IPS DF 4.7 (cell line): ENCODE measurements around the gene TCIRG1.
A peak's percentile ranks its signal among the peaks of the same experiment; 100 is the strongest.

Source experiments
- DNase-seq: peaks from one replicate; pipeline ENCODE4 v3.0.0-alpha.2; 2013; ENCODE audit warnings: low spot score; ENCODE audit errors: extremely low read depth

The TCIRG1 gene

DNA sequence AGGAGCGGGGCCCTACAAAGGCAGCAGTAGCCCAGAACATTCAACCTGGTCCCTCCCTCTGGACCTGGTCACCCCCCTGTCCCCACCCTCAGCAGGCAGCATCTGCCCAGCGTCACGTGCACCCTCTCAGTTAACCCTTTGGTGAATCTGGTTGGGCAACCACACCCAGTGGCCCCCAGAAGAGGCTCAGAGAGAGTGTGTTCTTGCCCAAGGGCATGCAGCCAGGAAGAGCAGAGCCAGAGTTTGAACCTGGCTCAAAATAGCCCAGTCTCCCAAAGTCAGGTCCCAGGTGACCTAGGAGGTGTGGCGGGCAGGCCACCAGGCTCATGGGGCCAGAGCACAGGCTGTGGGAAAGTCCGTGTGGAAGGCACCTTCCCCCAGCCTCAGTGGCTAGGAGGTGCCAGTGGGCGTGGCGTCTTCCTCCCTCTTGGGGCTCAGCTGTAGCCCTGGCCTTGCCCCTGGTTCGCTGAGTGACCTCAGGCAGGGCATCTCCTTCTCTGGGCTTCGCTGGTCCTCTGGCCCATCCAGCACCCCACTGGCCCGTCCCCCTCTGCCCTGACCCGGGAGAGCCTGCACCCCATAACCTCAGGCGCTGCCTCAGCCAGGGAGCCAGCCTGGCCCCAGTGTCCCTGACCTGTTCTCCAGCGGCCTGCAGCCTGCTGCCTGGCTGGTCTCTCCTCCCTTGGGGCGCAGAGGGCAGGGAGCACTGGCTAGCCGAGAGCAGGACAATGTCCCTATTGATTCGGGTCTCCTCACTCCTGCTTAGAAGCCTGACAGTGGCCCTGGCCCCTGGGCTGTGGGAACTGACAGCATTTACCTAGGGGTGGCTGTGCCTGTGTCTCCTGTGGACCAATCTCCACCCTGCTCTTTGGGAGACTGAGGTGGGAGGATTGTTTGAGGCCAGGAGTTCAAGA, 21.7 kb upstream of the TCIRG1 start:
- no peak for DNase-seq

DNA sequence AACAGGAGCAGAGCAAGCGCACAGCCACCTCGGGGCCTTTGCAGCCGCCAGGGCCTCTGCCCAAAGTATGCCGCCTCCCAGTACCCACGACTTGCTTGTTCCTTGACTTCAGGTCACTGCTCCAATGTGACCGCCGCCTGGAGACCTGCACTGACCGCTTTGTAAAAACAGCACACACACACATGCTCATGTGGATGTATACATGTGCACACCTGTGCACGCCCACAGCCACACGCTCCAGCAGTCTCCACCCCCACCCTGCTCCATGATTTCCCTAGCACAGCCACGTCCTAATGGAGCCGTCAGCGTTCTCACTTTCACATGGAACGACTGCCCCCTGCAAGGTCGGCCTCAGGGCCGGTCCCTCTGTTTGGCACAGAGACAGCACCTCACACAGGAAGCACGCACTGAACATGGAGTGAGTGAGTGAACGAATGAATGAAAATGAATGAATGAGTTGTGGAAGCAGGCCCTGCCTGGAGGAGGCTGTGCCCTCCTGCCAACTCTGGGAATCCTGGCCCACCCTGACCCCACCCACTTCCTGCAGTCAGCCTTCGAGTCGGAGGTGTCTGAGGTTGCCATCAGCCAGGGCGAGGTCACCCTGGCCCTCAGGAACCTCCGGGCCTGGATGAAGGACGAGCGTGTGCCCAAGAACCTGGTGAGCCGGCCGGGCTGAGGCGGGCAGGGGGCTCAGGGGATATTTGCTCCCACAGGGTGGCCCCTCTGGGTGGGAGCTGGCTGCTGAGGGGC, 20.7 kb upstream of the TCIRG1 start:
- DNase-seq: no peak

DNA sequence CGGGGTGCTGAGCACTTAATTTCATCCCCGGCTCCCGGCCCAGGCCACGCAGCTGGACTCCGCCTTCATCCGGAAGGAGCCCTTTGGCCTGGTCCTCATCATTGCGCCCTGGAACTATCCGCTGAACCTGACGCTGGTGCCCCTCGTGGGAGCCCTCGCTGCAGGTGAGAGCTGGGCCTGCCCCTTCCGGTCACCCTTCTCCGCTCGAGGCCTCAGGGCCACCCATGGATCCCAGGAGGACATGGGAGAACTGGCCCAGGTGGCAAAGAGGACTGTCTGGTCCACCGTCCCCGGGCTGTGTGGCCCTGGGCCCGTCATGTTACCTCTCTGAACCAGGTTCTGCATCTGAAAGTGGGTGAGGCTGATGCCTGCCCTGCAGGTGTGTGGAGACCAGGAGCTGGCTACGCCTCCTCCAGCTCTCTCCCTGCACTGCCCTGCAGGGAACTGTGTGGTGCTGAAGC, 20.1 kb upstream of the TCIRG1 start:
- no peak for DNase-seq

DNA sequence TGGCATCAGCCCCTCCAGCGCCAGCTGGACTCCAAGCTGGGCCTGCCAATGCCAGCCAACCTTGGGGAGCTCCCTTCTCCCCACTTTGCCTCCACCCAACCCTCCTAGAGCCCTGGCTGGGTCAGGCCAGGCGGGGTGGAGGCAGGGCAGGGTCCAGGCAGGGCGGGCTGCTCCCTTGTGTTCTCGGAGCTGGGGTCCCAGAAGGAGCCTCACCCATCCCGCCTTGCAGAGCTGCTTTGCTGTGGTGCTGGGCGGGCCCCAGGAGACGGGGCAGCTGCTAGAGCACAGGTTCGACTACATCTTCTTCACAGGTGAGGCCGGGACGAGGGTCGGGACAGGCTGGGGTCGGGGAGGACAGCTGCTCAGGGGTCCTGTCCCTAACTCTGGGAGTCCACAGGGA, 19.3 kb upstream of the TCIRG1 start:
- DNase-seq: no peak

DNA sequence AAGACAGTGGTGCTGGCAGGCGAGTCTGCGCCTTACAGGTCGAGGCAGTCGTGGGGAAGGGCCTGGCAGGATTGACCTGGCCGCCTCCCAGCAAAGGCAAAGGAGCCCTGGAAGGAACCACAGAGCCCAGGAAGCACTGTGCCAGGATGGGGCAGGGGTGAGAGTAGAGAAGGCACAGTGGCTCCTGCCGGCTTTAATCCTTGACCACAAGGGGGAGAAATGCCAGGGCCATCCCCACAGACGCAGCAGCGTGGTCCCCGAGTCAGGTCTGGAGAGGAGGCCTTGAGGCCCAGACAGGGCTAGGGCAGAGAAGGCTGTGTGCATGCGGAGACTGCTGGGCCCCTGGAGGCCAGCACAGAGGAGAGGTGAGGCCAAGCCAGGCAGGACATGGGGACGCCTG, 18.2 kb upstream of the TCIRG1 start:
- no peak for DNase-seq

DNA sequence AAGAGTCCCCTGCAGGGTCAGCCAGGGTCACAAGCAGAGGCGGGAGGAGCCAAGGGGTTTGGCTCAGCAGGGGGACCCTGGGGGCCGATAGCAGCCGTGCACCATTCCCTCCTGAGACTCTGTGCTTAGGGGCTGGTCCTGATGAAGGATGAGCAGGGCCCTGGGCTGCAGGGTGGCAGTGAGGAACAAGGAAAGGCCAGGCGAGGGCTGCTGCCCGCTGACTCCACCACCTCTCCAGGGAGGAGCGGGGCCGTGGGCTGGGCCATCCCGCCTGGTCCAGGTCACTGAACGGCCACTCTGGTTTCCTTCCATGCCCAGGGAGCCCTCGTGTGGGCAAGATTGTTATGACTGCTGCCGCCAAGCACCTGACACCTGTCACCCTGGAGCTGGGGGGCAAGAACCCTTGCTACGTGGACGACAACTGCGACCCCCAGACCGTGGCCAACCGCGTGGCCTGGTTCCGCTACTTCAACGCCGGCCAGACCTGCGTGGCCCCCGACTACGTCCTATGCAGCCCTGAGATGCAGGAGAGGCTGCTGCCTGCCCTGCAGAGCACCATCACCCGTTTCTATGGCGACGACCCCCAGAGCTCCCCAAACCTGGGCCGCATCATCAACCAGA, 17.5 kb upstream of the TCIRG1 start:
- no peak for DNase-seq

DNA sequence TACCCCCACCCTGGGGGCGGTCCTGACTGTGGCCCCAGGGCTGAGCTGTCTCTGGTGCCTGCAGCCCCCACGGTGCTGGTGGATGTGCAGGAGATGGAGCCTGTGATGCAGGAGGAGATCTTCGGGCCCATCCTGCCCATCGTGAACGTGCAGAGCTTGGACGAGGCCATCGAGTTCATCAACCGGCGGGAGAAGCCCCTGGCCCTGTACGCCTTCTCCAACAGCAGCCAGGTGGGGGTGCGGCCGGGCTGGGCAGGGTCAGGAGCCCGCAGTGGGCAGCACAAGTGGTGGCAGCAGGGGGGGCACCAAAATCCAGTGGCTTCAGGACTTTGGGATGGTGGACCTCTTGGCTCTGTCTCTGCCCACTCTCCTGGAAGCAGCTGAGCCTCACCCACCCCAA, 16.3 kb upstream of the TCIRG1 start:
- DNase-seq: no peak

DNA sequence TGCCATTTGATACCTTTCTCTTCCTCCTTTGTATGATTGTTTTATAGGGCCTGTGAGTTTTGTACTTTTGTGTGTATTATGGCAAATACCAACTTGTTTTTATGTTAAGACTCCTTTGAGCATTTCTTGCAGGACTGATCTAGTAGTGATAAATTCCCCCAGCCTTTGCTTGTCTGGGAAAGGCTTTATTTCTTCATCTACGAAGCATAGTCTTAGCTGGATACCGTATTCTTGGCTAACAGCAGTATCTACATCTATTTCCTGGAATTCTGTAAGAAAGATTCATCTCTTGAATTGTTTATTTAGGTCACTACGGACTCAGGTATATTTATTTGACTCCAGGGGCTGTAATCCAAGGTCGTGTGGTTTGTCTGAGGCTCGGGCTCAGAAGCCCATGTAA, 14.3 kb upstream of the TCIRG1 start:
- DNase-seq: no peak

DNA sequence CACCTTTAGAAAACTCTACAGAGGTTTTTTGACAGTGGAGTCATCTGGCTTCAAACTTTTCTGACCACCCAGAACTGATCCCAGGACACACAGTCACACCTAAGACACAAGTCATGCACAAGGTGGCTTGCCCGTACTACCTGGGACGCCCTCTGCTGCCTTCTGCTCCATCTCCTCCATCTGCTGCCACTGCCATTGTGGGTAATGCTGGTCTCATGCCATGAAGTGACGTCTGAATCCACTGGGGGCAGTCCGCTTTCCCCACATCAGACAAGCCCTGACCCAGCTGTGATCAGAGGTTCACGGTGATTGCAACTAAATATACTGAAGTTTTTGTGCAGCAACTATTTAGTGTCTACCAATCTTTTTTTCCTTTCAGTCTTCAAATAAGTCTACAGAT, 13.8 kb upstream of the TCIRG1 start:
- no peak for DNase-seq

DNA sequence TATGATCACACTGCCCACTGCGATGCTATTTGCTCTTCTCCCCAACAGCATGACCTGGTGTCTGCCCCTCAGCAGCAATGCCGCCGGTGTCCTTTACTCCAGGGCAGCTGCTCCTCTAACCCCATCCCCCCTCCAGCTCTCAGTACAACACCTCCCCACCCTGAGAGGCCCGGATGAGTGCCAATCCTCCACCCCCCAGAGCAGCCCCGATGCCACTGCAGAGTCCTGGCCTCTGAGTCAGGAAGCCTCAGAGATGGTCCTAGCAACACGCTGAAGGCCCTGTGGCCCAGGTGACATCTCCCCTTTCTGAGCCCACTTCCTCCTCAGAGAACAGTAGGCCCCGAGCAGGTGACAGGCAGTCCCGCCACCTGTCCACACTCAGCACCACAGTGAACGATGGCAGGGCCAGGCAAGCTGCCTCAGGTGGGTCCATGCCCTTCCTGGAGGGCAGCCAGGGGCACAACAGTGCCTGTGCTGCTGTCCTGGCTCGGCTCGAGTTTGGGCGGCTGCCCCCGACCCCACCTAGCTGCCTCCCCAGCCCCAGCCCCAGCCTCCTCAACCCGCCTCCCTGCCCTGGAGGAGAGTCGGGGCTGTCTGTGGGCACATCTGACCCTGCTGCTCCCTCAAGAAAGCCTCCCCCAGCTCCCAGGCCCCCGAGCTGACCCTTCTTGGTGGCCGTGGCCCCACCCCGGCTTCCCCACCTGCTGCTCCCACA, 12.3 kb upstream of the TCIRG1 start:
- DNase-seq: no peak

DNA sequence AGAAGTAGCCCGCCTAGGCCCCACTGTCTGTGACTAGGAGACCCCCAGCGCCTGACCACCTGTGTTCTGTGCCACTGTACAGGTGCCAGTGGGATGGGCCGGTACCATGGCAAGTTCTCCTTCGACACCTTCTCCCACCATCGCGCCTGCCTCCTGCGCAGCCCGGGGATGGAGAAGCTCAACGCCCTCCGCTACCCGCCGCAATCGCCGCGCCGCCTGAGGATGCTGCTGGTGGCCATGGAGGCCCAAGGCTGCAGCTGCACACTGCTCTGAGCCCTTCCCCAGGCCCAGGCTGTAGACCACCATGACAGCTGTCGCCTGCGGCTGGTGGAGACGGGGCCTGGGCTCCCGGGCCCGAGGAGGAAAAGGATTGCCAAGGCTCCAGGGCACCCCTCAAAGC, 11.2 kb upstream of the TCIRG1 start:
- no peak for DNase-seq

DNA sequence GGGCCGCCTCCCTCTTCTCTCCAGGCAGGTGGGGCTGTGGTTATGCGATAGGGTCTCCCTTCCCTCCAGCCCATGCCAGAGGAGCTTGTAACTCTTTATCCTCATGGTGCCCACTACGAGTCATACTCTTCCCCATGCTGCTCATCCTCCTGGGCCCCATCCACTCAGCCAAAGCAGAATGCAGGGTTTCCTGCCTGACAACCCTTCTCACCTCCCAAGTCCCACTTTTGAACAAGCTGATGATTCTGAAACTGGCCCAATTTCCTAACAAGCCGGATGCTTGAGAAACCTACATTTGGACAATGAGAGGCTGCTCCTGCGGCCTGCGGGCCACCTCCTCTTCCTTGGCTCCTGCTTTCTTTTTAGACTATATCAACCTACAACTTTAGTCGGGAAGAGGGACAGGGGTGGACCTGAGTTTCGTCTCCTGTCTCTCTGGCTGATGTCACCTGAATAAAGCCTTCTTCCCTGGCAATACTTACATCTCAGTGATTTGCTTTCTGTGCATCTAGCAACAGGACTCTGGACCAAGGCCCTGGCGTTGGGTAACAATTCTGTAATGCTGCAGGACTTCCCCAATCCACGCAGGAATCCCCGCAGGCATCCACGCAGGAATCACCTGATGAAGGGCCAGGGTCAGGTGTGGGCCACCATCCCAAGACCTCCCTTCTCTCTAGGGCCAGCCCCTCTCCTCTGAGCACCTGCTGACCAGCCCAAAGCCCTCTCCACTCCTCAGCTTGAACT, 9.9 kb upstream of the TCIRG1 start:
- DNase-seq: no peak

DNA sequence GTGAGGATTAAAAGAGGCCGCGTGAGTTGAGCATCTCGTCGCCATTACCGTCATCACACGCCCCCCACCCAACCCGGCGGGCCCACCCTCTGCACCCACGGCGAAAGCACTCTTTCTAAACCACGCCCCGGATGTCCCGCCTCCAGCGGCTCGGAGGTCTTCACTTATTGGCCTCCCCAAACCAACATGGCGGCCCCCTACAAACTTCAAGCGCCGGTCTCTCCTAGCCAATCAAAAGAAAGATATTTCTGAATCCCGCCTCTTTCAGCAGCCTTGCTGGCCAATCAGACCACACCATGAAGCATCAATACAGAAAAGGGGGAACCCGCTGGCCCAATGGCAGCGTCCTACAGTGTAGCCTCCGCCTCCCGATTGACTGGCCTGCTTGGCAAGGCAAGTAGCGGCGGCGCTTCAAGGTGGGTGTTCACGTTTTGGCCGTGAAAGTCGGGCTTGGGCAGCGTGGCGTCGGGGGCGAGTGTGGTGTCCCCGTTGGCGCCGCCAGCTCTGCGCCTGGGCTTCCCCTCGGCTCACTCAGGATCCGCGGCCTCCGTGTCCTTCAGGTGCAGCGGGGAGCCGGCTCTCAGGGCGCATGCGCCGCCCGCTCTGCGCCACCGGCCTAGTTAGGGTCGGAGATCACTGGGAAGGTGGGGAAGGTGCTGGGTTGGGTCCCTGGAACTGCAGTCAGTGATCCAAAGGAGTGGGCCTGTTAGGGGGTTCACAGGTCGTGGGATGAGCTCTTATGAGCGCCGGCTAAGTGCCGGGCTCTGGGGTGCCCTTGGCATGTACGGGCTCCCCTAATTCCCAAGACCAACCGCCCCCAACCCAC, 8.3 kb upstream of the TCIRG1 start, which contains the start of gene NDUFS8:
TSS of gene NDUFS8 (plus strand) at position 364 of the 826 bp plus-strand sequence. CDS start 1,471 bp downstream, outside the sequence.
- DNase-seq: peak; percentile 96

DNA sequence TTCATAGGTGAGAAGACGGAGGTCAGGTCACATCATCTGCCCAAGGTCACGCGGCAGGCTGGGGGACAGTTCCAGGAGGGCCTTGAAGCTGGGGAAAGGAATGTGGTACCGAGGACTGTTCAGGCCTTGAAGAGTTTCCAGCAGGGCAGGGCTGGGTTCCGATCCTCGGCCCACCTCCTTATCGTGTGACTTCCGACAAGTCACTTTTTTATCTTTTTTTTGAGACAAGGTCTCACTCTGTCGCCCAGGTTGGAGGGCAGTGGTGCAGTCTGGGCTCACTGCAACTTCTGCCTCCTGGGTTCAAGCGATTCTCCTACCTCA, 7.7 kb upstream of the TCIRG1 start:
- no peak for DNase-seq

DNA sequence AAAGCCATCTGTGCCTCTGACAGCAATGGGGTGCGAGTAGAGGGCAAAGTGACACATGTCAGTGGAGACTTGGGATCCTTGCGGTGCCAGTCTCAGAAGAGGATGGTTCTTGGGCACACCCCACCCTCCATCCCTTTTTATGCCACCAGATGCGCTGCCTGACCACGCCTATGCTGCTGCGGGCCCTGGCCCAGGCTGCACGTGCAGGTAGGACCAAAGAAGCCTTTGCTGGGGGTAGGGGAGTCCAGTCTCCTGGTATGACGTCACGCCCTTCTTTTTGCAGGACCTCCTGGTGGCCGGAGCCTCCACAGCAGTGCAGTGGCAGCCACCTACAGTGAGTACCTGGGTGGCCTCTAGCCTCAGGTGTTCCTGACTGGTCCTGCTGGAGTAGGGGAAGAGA, 6.8 kb upstream of the TCIRG1 start:
- DNase-seq: no peak

DNA sequence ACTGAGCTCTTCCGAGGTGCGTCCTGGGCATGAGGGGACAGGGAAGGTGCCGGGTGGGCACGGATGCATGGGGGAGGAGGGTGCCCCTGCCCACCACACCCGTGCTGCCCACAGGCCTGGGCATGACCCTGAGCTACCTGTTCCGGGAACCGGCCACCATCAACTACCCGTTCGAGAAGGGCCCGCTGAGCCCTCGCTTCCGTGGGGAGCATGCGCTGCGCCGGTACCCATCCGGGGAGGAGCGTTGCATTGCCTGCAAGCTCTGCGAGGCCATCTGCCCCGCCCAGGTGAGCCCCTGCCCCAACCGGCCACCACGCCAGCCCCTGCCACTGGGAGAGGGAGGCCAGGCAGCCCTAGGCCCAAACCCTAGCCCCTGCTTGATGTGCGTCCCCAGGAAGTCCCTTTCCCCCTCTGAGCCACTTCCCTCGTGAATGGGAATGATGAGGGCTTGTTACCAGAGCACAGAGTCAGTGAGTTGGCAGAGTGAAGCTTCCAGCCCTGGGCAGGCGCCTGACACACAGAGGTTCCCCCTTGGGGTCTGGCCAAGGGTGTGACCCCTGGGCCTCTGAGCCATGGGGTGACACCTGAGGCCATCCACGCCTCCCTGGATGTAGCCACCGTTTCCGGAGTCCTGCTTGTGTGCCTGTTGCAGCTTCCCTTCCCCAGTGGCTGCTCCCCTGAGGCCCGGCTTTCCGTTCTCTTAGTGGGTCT, 5.7 kb upstream of the TCIRG1 start:
- no peak for DNase-seq

DNA sequence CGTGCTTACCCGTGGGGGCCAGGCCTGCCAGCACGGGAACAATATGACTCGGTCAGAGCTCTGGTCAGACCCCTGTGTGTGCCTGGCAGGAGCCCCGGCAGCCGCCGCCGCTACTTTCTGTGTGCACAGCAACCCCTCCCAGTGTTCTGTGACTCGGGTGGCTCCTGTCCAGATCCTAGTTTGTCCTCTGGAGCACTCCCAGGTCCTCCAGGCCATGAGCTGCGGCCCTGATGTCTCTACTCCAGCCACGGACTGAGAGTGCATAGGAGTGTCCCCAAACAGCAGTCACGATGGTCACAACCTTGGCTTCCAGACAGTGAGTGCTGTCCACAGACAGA, 5.1 kb upstream of the TCIRG1 start:
- no peak for DNase-seq

DNA sequence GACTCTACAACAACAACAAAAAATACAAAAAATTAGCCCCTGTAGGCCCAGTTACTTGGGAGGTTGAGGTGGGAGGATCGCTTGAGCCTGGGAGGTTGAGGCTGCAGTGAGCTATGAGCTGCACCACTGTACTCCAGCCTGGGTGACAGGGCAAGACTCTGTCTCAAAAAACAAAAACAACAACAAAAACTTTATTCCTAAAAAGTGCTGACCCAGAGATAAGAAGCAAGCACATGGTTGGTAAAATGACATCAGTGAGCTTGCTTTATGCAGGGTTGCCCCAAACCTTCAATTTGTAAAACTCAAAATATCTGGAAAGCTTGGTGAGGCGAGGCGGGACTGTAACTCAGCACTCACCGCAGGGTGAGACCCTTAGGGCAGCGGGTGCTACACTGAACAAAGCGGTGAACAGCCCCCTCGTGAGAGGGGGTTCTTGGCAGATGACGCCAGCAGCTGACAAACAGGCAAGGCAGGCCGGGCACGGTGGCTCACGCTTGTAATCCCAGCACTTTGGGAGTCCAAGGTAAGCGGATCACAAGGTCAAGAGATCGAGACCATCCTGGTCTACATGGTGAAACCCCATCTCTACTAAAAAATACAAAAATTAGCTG, 3.5 kb upstream of the TCIRG1 start:
- DNase-seq: no peak

DNA sequence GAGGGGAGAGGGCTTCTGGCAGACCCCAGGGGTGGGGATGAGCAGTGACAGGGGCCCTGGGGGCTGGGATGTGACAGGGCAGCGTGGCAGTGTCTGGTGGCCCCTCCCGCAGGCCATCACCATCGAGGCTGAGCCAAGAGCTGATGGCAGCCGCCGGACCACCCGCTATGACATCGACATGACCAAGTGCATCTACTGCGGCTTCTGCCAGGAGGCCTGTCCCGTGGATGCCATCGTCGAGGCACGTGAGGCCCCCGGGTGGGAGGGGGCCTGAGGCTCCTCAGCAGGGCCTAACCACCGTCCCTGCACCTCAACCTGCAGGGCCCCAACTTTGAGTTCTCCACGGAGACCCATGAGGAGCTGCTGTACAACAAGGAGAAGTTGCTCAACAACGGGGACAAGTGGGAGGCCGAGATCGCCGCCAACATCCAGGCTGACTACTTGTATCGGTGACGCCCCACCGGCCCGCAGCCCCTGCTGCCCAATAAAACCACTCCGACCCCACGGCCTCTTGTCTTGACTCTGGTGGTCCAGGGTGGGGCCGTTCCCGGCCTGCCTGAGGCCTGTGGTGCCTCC, 2.6 kb upstream of the TCIRG1 start:
- DNase-seq: no peak
